T47D (cell line): ENCODE data around the gene LENG9.

Experiments
- DNase-seq, 2 experiments: peaks; one replicate each; pipeline versions ENCODE4 v3.0.0 to v3.0.0-alpha.2; 2011 to 2012; ENCODE audit warnings: low read depth in 1 of 2, low spot score in 1 of 2
- JUND ChIP-seq: IDR thresholded peaks from 2 replicates; pipeline ENCODE4 v1.6.1; 2012; ENCODE audit warnings: low read depth
- in situ Hi-C: cut with HindIII; loops from 2 replicates; pipeline ENCODE4 v1.10.0; 2016; ENCODE audit warnings: low sequenced_read_pairs, low pct_unique_long_range_greater_than_20kb

The LENG9 gene

DNA sequence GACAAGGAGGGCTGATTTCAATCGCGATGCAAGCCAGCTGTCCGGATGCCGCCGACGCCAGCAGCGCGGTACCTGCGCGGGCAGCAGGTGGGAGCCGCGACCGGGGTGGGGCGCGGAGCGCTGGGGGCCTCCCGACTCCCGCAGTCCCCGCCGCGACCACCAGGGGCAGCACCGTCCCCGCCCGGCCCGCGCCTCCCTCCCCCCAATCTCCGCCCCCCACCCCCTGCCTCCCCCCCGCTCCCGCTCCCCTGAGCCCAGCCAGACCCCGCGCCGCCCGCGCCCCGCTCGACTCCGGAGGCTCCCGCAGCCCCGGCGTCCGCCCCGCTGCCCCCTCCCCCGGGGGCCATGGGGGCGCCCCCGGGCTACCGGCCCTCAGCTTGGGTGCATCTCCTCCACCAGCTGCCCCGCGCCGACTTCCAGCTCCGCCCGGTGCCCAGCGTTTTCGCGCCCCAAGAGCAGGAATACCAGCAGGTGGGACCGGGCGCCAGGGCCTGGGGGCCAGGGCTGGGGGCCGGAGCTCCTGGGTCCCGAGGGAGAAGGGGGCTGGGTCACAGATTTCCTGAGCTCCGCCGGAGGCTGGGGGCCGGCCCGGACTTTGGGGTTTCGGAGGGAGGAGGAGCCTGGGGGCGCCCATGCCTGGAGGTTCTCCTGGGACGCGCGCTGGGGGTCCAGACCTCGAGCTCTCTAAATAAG lies 48.2 kb downstream of the LENG9 start, which contains the start of gene TTYH1:
Gene TTYH1, plus strand, starts transcription at position 257 of the 693 bp plus-strand sequence. Its CDS starts 89 bp downstream, at position 346.
- in situ Hi-C loops, result no loop called here
- DNase-seq, result no peak
- TF ChIP-seq JUND, result no peak

- no peak for DNase-seq
- in situ Hi-C loops, result no loop called here
- TF ChIP-seq JUND, result no peak
These were observed 49.4 kb downstream of the LENG9 start for GRCh38 chr19:54414156-54414555.

DNA sequence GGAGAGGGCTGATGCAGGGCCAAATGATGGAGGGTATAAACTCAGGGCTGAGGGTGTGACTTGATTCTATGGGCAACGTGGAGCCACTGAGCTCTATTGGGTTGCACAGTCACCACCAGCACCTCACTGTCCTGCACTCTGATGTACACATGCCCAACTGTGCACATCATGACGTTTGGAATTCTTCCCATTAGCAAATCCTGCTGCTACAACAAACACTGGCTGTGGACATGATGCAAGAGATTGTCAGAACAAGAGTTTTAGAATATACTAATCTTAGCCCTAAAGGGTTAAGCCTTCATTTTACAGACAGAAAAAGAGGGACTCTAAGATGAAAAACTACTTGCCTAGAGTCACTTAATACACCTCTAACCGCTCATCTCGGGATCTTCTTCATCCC lies 50.7 kb downstream of the LENG9 start:
- no peak for DNase-seq
- in situ Hi-C loops, result no loop called here
- TF ChIP-seq JUND, result no peak
